SU-DHL-6 (cell line): ENCODE data around the gene RGL1.

Experiments used
- H2AFZ ChIP-seq: fragments of 200-600 bp; sonication (generic); 2 replicates; pipeline ENCODE4 v1.6.1; 2014; ENCODE audit warnings: low read depth, mild to moderate bottlenecking, moderate library complexity, mixed read lengths, antibody characterized with exemption, low read length; ENCODE audit not compliant: severe bottlenecking
- H3F3A ChIP-seq: fragments of 200-600 bp; shearing (Covaris generic); 2 replicates; pipeline ENCODE4 v1.6.0; 2016; ENCODE audit warnings: antibody characterized with exemption, mild to moderate bottlenecking; ENCODE audit not compliant: insufficient read depth
- H3K27ac ChIP-seq: fragments of 200-600 bp; sonication (generic); 2 replicates; pipeline ENCODE4 v1.5.1; 2016; ENCODE audit warnings: low read depth, mild to moderate bottlenecking, low read length, moderate library complexity, mixed read lengths
- H3K27me3 ChIP-seq: fragments of 200-600 bp; sonication (generic), shearing (Covaris generic); 2 replicates; pipeline ENCODE4 v1.6.0; 2014; ENCODE audit warnings: mild to moderate bottlenecking, low read length
- H3K36me3 ChIP-seq: fragments of 200-600 bp; sonication (generic); 2 replicates; pipeline ENCODE4 v1.6.1; 2014; ENCODE audit warnings: mild to moderate bottlenecking, low read length, mixed read lengths
- H3K4me2 ChIP-seq: fragments of 300-600, 200-600 bp; shearing (Covaris generic), sonication (generic); 2 replicates; pipeline ENCODE4 v1.6.0; 2014; ENCODE audit warnings: low read length, low read depth, mild to moderate bottlenecking; ENCODE audit not compliant: poor library complexity, severe bottlenecking
- H3K4me3 ChIP-seq: fragments of 200-600 bp; sonication (generic); 2 replicates; pipeline ENCODE4 v1.5.1; 2014; ENCODE audit warnings: antibody characterized with exemption, low read length, mild to moderate bottlenecking, mixed read lengths; ENCODE audit not compliant: insufficient read depth, poor library complexity, severe bottlenecking
- H3K79me2 ChIP-seq: fragments of 200-600 bp; sonication (generic); 2 replicates; pipeline ENCODE4 v1.6.1; 2014; ENCODE audit warnings: mild to moderate bottlenecking, low read length, moderate library complexity; ENCODE audit not compliant: insufficient read depth
- H3K9ac ChIP-seq: fragments of 200-600 bp; sonication (generic); 2 replicates; pipeline ENCODE4 v1.7.0; 2014; ENCODE audit warnings: mild to moderate bottlenecking, low read length
- H3K9me2 ChIP-seq: fragments of 200-600 bp; sonication (generic); replicated peaks from 2 replicates; pipeline ENCODE4 v1.6.1; 2014; ENCODE audit warnings: low read length; ENCODE audit not compliant: insufficient read depth
- H3K9me3 ChIP-seq: fragments of 200-600 bp; sonication (generic); 2 replicates; pipeline ENCODE4 v1.6.1; 2014; ENCODE audit warnings: low read length, mixed read lengths; ENCODE audit not compliant: insufficient read depth
- H4K20me1 ChIP-seq: fragments of 200-600 bp; sonication (generic); 2 replicates; pipeline ENCODE4 v1.6.1; 2014; ENCODE audit warnings: low read depth, mild to moderate bottlenecking, antibody characterized with exemption, low read length, moderate library complexity, mixed read lengths
- EZH2phosphoT487 ChIP-seq: fragments of 200-600 bp; sonication (generic), shearing (Covaris generic); conservative IDR thresholded peaks from 2 replicates; pipeline ENCODE4 v1.6.1; 2018; ENCODE audit warnings: mild to moderate bottlenecking, antibody characterized with exemption, low read length, moderate library complexity, mixed read lengths
- TF ChIP-seq, protein P1 (sequence below): fragments of 200-600 bp; sonication (generic); IDR thresholded peaks from one replicate; pipeline ENCODE4 v1.5.1; 2017; ENCODE audit warnings: antibody characterized with exemption, mild to moderate bottlenecking, low read length, moderate library complexity; ENCODE audit not compliant: insufficient read depth, poor library complexity, severe bottlenecking

The RGL1 gene

DNA sequence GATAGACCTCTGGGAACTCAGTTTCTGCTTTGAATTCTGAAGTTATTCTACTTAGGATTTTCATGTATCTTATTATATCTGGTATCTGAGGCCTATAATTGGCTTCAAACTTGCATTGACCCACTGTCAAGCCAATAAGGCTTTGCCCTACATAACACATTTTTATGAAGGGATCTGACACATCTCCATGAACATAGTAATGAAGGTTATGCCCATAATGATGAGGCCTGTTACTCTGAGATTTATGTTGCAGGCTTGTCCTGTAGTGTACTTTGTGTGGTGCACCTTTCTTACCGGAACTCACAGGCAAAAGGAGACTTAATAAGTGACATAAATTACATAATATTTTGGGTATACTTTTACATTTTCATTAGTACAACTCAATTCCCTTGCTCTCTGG, 14.1 kb downstream of the RGL1 start:
- Histone ChIP-seq H3K36me3 (no peaks in the 10 kb centered on the region), H3K79me2 (no peaks in the 10 kb centered on the region), H3K9me2 (no peaks in the 10 kb centered on the region), H3K27me3 (no peaks in the 10 kb centered on the region; the same call in 1 of the 2 replicates), H2AFZ (no peak overlapping the region), H3K9ac (no peak overlapping the region), H3K4me3 (no peak overlapping the region), H4K20me1 (no peaks in the 10 kb centered on the region), H3F3A (no peaks in the 10 kb centered on the region), H3K4me2 (no peak overlapping the region), H3K9me3 (no peaks in the 10 kb centered on the region), H3K27ac (no peak overlapping the region)
- no peak for TF ChIP-seq EZH2phosphoT487

DNA sequence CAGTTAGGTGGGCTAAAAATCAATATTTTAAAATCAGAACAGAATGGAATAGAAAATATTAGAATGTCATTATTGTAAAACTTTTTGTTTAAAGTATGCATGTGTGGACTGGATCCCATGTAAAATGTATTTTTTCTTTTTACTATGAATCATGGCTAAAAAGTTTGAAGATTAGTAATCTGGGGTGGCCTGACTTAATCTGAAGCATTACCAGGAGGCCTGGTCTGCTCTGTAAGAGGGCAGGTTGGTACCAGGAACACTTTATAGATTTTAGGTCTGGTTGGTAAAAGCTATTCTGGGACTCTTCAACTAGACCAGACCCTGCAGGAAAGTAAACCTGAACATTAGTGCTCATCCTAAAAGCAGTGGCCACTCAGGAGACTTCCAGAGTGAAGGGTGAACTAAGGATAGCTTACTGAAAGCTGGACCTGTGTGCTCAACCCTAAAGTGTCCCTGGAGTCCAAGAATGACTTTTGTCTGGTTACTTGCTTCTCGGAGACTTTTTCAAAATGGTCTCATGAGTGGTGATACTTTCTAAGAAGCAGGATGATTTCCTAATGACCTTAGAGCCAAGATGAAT, 16.5 kb downstream of the RGL1 start:
- no peak for TF ChIP-seq EZH2phosphoT487
- H2AFZ ChIP-seq: no peak overlapping the region
- H3K9ac ChIP-seq: no peak overlapping the region
- no peaks in the 10 kb centered on the region for H3K36me3 ChIP-seq
- H3F3A ChIP-seq: no peaks in the 10 kb centered on the region
- H3K79me2 ChIP-seq: no peaks in the 10 kb centered on the region
- no peaks in the 10 kb centered on the region for H3K9me2 ChIP-seq
- H3K4me3 ChIP-seq: no peak overlapping the region
- H3K27me3 ChIP-seq: no peaks in the 10 kb centered on the region; the same call in 1 of the 2 replicates
- no peak overlapping the region for H3K4me2 ChIP-seq
- no peaks in the 10 kb centered on the region for H4K20me1 ChIP-seq
- H3K27ac ChIP-seq: no peak overlapping the region
- no peaks in the 10 kb centered on the region for H3K9me3 ChIP-seq

DNA sequence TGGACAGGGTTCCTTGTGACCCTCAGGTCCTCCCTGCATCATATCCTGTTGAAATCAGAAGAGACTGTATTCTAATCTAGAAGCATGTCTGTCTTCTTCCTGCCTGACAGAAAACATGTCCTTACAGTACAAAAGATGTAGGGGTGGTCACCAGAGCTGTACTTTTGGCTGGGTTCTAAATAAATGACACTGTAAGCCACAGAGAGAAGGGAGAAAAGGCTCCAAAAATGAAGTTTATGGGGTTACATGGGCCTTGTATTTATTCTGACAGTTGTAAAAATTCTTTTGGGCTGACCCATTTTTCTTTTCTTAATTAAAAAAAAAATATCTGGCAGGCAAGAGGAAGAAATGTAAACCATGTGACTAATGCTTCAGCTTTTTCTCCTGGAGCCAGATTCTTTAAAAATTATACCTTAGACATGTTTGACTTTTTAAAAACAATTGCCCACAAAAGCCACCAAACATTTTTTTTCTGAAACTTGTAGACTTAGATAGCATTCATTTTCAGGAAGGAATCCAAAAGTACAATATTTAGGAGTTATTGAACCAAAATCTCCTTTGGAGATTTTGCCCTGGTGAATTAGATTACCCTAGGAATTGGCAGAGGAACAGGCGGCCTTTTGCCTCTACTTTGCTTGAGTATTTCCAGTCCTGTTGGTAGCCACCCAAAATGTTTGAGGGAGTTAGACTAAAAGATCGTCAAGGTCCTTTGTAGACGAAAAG, 17.1 kb downstream of the RGL1 start:
- Histone ChIP-seq H3K36me3 (no peaks in the 10 kb centered on the region), H4K20me1 (no peaks in the 10 kb centered on the region), H3K27ac (no peak overlapping the region), H3K9me3 (no peaks in the 10 kb centered on the region), H2AFZ (no peak overlapping the region), H3K9ac (no peak overlapping the region), H3K9me2 (no peaks in the 10 kb centered on the region), H3K79me2 (no peaks in the 10 kb centered on the region), H3K4me2 (no peak overlapping the region), H3F3A (no peaks in the 10 kb centered on the region), H3K4me3 (no peak overlapping the region), H3K27me3 (no peaks in the 10 kb centered on the region; the same call in 1 of the 2 replicates)
- TF ChIP-seq, protein P1, sequence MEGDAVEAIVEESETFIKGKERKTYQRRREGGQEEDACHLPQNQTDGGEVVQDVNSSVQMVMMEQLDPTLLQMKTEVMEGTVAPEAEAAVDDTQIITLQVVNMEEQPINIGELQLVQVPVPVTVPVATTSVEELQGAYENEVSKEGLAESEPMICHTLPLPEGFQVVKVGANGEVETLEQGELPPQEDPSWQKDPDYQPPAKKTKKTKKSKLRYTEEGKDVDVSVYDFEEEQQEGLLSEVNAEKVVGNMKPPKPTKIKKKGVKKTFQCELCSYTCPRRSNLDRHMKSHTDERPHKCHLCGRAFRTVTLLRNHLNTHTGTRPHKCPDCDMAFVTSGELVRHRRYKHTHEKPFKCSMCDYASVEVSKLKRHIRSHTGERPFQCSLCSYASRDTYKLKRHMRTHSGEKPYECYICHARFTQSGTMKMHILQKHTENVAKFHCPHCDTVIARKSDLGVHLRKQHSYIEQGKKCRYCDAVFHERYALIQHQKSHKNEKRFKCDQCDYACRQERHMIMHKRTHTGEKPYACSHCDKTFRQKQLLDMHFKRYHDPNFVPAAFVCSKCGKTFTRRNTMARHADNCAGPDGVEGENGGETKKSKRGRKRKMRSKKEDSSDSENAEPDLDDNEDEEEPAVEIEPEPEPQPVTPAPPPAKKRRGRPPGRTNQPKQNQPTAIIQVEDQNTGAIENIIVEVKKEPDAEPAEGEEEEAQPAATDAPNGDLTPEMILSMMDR: no peak
- TF ChIP-seq EZH2phosphoT487: no peak

DNA sequence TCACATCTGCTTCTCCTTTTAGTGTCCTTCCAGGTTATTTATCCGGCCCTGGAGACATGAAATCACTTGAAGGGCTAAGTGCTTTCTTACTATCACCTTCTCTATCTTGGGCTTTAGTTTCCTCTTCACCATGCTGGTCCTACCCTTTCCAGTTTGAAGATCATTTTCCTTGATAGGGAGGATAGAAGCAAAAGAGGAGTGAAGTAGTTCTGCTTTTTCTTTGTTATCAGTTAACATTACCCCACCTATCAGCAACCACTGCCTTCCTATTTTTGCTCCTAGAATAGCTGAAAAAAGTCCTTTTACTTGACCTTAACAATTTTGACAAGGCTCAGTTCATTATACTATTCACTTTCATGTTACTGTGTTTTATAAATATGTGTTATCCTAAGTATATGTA, 19.4 kb downstream of the RGL1 start:
- Histone ChIP-seq H3K79me2 (no peaks in the 10 kb centered on the region), H4K20me1 (no peaks in the 10 kb centered on the region), H2AFZ (no peak overlapping the region), H3K36me3 (no peaks in the 10 kb centered on the region), H3K9me2 (no peaks in the 10 kb centered on the region), H3K9me3 (no peaks in the 10 kb centered on the region), H3K9ac (no peak overlapping the region), H3K4me2 (no peak overlapping the region), H3K27me3 (no peaks in the 10 kb centered on the region), H3K27ac (no peak overlapping the region), H3F3A (no peaks in the 10 kb centered on the region), H3K4me3 (no peak overlapping the region)
- TF ChIP-seq, protein P1: no peak
- no peak for TF ChIP-seq EZH2phosphoT487
